Thoracic aorta (tissue), 2 donors: Measurements from ENCODE around the gene SLC7A4. TPM values are rescaled to one million over a fixed set of nuclear protein-coding genes. Genes with fewer than 3 reads are reported as not detected.

Source experiments
- ATAC-seq: fragments of 150-250 bp; one replicate; pipeline ENCODE4 v1.8.0; 2017; ENCODE audit warnings: low read depth; ENCODE audit not compliant: insufficient number of reproducible peaks, low FRiP score
- DNase-seq: peaks from one replicate; pipeline ENCODE4 v3.0.0-alpha.2; 2020; ENCODE audit warnings: low spot score
- H3K27ac ChIP-seq, 2 donors: fragments of 200-600 bp; sonication (generic); 1 replicate in 1 of 2; 2 replicates in 1 of 2; pipeline ENCODE4 v1.5.1; 2016; ENCODE audit warnings: mild to moderate bottlenecking in 2 of 2, moderate library complexity in 2 of 2
- H3K27me3 ChIP-seq: fragments of 200-600 bp; sonication (generic); replicated peaks from 2 replicates; pipeline ENCODE4 v1.6.0; 2016; ENCODE audit warnings: mild to moderate bottlenecking; ENCODE audit not compliant: insufficient read depth
- H3K36me3 ChIP-seq: fragments of 200-600 bp; sonication (generic); one replicate; pipeline ENCODE4 v1.5.1; 2016
- H3K4me1 ChIP-seq, 2 donors: fragments of 200-600 bp; sonication (generic); 1 replicate in 1 of 2; 2 replicates in 1 of 2; pipeline versions ENCODE4 v1.5.1 to v1.6.0; 2016; ENCODE audit warnings: low read depth in 2 of 2, mild to moderate bottlenecking in 1 of 2; ENCODE audit not compliant: control insufficient read depth in 1 of 2
- H3K4me3 ChIP-seq: fragments of 200-600 bp; sonication (generic); 2 replicates; pipeline ENCODE4 v1.5.1; 2016; ENCODE audit warnings: mild to moderate bottlenecking
- H3K9me3 ChIP-seq: fragments of 200-600 bp; sonication (generic); 2 replicates; pipeline ENCODE4 v1.5.1; 2016
- total RNA-seq, 2 donors: library from RNA; depleted of rRNA; stranded (reverse); fragments of >200 nt; gene quantifications; one replicate each; pipeline versions ENCODE4 v1.1.0 to v1.2.3, GENCODE V29; 2016
- TF ChIP-seq, protein P1 (sequence below): fragments of 200-600 bp; sonication (generic); IDR thresholded peaks from one replicate; pipeline ENCODE4 v1.5.1; 2019; ENCODE audit warnings: antibody characterized with exemption

SLC7A4 gene
- total RNA-seq, 2 donors from 2014 or later: 1.2 TPM; not detected in 1

DNA sequence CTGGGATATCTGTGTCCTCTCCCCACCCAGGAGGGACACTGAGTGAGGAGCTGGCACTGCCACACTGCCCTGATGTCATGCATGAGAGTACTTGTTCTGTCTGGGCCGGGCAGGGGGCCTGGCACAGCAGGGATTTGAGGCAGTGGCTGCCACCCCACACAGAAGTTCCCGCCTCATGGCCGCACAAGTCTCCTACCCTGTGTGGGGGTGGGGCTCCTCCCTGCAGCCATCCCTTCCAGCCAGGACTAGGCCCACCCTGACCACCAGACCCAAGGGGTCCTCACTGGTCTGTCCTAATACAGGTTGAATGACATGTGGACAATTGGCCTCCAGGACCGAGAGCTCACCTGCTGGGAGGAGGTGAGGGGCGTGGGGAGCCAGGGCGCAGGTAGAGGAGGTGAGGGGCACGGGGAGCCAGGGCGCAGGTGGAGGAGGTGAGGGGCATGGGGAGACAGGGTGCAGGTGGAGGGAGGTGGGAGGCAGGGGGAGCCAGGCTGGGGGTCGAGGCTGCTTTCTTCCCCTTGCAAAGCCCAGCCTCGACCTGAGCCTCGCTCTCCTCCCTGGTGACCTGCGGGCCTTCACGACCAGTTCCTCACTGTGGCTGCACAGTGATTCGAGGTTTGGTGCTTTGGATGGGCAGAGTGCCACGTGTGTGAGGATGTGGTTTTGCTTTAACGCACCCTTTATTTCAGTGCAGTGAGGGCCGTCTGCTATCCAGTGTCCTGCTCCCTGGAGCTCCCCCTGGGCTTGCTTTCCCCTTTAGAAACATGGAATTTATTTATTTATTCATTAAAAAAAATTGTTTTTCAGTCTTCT is 42.8 kb downstream of the SLC7A4 start:
- Histone ChIP-seq H3K27ac (no peak overlapping the region), H3K9me3 (no peaks in the 10 kb centered on the region), H3K36me3 (peaks cover 33% of the 10 kb centered on the region), H3K4me1 (no peaks in the 10 kb centered on the region), H3K27me3 (no peaks in the 10 kb centered on the region), H3K4me3 (no peak overlapping the region)
- DNase-seq (no peak), ATAC-seq (no peak)
- TF ChIP-seq, protein P1, sequence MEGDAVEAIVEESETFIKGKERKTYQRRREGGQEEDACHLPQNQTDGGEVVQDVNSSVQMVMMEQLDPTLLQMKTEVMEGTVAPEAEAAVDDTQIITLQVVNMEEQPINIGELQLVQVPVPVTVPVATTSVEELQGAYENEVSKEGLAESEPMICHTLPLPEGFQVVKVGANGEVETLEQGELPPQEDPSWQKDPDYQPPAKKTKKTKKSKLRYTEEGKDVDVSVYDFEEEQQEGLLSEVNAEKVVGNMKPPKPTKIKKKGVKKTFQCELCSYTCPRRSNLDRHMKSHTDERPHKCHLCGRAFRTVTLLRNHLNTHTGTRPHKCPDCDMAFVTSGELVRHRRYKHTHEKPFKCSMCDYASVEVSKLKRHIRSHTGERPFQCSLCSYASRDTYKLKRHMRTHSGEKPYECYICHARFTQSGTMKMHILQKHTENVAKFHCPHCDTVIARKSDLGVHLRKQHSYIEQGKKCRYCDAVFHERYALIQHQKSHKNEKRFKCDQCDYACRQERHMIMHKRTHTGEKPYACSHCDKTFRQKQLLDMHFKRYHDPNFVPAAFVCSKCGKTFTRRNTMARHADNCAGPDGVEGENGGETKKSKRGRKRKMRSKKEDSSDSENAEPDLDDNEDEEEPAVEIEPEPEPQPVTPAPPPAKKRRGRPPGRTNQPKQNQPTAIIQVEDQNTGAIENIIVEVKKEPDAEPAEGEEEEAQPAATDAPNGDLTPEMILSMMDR: no peak

DNA sequence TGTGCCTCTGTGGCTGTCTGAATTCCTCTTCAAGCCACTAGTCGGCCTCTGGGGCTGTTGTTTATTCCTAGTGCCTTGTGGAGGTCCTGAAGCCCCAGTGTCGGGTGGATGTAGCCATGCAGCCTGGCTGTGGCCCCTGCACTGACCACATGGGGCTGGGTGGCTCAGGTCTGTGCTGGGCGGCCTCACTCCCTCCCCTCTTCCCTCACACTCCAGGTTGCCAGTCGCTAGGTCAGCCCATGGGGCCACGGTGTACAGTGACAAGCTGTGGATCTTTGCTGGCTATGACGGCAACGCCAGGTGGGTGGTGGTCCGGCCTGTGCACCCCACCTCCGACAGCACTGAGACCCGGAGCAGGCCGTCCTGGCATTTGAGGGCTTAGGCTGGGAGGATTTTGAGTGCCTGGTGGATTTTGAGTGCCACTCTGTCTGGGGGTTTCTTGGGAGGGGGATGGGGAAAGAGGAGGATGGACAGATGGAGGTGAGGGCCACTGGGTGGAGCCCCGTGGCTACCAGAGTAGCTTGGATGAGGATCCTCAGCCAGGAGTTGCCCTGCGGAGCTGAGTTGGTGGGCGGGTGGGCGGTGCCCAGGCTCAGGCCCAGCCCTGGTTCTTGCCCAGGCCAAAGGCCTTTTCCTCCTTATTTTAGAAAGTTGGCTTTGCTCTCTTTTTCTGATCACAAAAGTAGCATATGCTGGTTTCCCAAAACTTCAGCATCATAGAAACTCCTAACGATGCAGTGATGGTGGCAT is 43.6 kb downstream of the SLC7A4 start:
- DNase-seq: no peak
- H3K9me3 ChIP-seq: no peaks in the 10 kb centered on the region
- no peak for ATAC-seq
- H3K27ac ChIP-seq: no peak overlapping the region
- H3K27me3 ChIP-seq: no peaks in the 10 kb centered on the region
- H3K4me1 ChIP-seq: peaks cover 0 to 1% of the 10 kb centered on the region in 2 donors
- no peak overlapping the region for H3K4me3 ChIP-seq
- TF ChIP-seq, protein P1: no peak
- peaks cover 28% of the 10 kb centered on the region for H3K36me3 ChIP-seq

DNA sequence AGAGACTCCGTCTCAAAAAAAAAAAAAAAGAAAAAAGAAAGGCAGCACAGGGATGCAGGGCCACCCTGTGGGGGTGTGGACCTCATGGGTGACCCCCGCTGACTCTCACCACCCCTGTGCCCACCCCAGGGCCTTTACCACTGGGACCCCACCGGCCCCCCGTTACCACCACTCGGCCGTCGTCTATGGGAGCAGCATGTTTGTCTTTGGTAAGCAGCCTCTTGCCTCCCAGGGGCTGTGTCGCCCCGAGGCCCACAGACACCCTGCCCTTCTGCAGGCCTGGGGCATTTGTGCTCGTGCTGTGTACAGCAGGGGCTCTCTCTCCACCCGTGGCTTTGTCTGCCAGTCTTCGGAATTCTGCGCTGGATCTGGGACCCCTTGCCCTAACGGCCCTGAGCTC is 45.0 kb downstream of the SLC7A4 start:
- ATAC-seq (no peak), DNase-seq (no peak)
- Histone ChIP-seq H3K27ac (no peak overlapping the region), H3K4me3 (no peak overlapping the region), H3K27me3 (no peaks in the 10 kb centered on the region), H3K36me3 (peaks cover 19% of the 10 kb centered on the region), H3K4me1 (peaks cover 6 to 13% of the 10 kb centered on the region in 2 donors), H3K9me3 (no peaks in the 10 kb centered on the region)
- TF ChIP-seq, protein P1: no peak

DNA sequence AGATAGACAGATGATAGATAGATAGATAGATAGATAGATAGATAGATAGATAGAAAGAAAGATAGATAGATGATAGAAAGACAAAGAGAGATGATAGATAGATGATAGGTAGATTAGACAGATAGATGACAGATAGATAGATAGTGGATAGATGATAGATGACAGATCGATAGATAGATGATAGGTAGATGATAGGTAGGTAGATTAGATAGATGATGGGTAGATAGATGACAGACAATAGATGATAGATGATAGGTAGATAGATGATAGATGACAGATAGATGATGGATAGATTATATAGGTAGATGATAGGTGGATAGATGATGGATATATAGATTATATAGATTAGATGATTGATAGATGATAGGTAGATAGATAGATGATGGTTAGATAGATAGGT is 46.0 kb downstream of the SLC7A4 start:
- no peaks in the 10 kb centered on the region for H3K27me3 ChIP-seq
- no peaks in the 10 kb centered on the region for H3K9me3 ChIP-seq
- H3K36me3 ChIP-seq: peaks cover 10% of the 10 kb centered on the region
- DNase-seq (no peak), ATAC-seq (no peak)
- peaks cover 8 to 16% of the 10 kb centered on the region in 2 donors for H3K4me1 ChIP-seq
- TF ChIP-seq, protein P1: no peak
- H3K27ac ChIP-seq: no peak overlapping the region
- no peak overlapping the region for H3K4me3 ChIP-seq

DNA sequence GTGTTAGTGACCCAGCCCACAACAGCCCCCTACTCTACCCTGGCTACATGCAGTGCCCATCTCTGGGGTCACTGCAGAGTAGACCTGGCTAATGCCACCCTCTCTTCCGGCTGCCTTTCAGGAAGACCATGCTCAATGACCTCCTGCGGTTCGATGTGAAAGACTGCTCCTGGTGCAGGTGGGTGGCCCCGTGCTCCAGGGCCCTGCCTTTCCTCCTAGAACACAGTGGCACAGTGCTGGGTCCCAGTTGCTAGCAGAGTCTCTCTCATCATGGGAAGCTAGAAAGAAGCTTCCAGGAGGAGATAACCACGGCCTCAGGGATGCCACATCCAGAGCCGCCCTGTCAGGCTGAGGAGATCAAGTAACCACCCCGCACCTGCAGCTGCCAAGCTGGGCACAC is 46.6 kb downstream of the SLC7A4 start:
- no peak overlapping the region for H3K4me3 ChIP-seq
- DNase-seq (no peak), ATAC-seq (no peak)
- TF ChIP-seq, protein P1: no peak
- H3K36me3 ChIP-seq: peaks cover 10% of the 10 kb centered on the region
- H3K4me1 ChIP-seq: peaks cover 12 to 22% of the 10 kb centered on the region in 2 donors
- H3K27me3 ChIP-seq: no peaks in the 10 kb centered on the region
- H3K27ac ChIP-seq: no peak overlapping the region
- no peaks in the 10 kb centered on the region for H3K9me3 ChIP-seq
